ENCODE measurements around the gene TAF4. TPM values are rescaled to one million over a fixed set of nuclear protein-coding genes. Genes with fewer than 3 reads are reported as not detected.

TAF4 gene
- total RNA-seq, 2 donors from 2014 or later: 25.5 to 39.9 TPM

DNA sequence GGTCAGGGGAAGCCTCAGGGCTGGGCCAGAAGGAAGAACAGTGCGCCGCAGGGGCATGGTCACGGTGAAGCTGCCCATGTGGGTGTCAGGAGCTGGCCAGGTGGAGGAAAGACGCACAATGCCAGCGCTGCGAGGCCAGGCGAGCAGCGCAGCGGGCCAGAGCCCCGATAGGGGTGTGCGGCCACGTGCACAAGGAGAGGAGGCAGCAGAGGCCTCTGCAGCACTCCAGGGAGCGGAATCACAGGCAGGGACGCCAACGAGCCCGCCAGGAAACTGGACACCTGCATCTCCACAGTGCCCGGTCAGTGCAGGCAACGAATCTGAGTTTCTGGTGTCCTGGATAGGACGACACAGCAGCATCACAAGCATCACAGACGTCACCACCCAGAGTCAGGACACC, 35.7 kb downstream of the TAF4 start:
- peaks cover 12% of the 10 kb centered on the region for H3K36me3 Mint-ChIP-seq (ENCODE audit: low read depth)
- Histone ChIP-seq H3K4me3 (ENCODE audit: low read length) (no peak overlapping the region), H3K27ac (ENCODE audit: low read depth, low read length) (no peak overlapping the region), H3K9me3 (ENCODE audit: control insufficient read depth, low read length) (no peaks in the 10 kb centered on the region), H3K4me1 (ENCODE audit: control insufficient read depth, insufficient read depth, low read length) (no peaks in the 10 kb centered on the region), H3K9ac (ENCODE audit: extremely low read depth, low read length, poor library complexity, severe bottlenecking) (no peak overlapping the region), H3K27me3 (ENCODE audit: control insufficient read depth, insufficient read depth, low read length, poor library complexity, severe bottlenecking) (no peaks in the 10 kb centered on the region), H3K36me3 (ENCODE audit: control insufficient read depth, insufficient read depth, low read length) (no peaks in the 10 kb centered on the region)
- H3K4me1 Mint-ChIP-seq: peaks cover 54% of the 10 kb centered on the region
- DNase-seq: no peak
- H3K4me3 Mint-ChIP-seq: no peak overlapping the region
- no peaks in the 10 kb centered on the region for H3K27me3 Mint-ChIP-seq (ENCODE audit: insufficient read depth)
- H3K9me3 Mint-ChIP-seq: no peaks in the 10 kb centered on the region
- H3K27ac Mint-ChIP-seq: no peak overlapping the region
- 96% methylated on average over 20 of the region's 20 CpGs for WGBS, 2 experiments (ENCODE audit: insufficient coverage in 1 of 2, insufficient read length in 1 of 2)
- TF ChIP-seq, protein P1, sequence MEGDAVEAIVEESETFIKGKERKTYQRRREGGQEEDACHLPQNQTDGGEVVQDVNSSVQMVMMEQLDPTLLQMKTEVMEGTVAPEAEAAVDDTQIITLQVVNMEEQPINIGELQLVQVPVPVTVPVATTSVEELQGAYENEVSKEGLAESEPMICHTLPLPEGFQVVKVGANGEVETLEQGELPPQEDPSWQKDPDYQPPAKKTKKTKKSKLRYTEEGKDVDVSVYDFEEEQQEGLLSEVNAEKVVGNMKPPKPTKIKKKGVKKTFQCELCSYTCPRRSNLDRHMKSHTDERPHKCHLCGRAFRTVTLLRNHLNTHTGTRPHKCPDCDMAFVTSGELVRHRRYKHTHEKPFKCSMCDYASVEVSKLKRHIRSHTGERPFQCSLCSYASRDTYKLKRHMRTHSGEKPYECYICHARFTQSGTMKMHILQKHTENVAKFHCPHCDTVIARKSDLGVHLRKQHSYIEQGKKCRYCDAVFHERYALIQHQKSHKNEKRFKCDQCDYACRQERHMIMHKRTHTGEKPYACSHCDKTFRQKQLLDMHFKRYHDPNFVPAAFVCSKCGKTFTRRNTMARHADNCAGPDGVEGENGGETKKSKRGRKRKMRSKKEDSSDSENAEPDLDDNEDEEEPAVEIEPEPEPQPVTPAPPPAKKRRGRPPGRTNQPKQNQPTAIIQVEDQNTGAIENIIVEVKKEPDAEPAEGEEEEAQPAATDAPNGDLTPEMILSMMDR (conservative IDR thresholded peaks at IDR 0.05): no peak

DNA sequence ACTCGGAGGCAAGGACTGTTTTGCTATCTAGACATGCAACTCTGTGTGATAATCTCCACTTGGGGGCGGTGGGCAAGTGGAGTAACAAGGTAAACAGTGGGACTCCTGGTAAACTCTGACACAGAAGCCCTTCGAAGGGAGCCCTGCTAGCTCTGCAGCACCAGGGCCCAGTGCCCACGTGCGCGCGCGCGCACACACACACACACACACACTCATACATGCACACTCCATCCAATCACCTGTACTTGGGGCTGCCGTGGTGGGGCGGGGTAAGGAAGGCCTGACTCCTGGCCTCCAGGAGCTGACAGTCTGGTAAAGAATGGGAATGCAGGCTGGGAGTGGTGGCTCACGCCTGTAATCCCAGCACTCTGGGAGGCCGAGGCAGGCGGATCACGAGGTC, 36.4 kb downstream of the TAF4 start:
- H3K27me3 ChIP-seq (ENCODE audit: control insufficient read depth, insufficient read depth, low read length, poor library complexity, severe bottlenecking): no peaks in the 10 kb centered on the region
- WGBS, 2 experiments (ENCODE audit: insufficient coverage in 1 of 2, insufficient read length in 1 of 2): 89 to 92% methylated on average over 7 to 15 of the region's 15 CpGs
- no peaks in the 10 kb centered on the region for H3K9me3 ChIP-seq (ENCODE audit: control insufficient read depth, low read length)
- no peaks in the 10 kb centered on the region for H3K27me3 Mint-ChIP-seq (ENCODE audit: insufficient read depth)
- H3K9me3 Mint-ChIP-seq: no peaks in the 10 kb centered on the region
- peaks cover 54% of the 10 kb centered on the region for H3K4me1 Mint-ChIP-seq
- no peaks in the 10 kb centered on the region for H3K36me3 ChIP-seq (ENCODE audit: control insufficient read depth, insufficient read depth, low read length)
- H3K27ac ChIP-seq (ENCODE audit: low read depth, low read length): no peak overlapping the region
- no peak overlapping the region for H3K4me3 Mint-ChIP-seq
- H3K4me1 ChIP-seq (ENCODE audit: control insufficient read depth, insufficient read depth, low read length): no peaks in the 10 kb centered on the region
- H3K27ac Mint-ChIP-seq: no peak overlapping the region
- no peak overlapping the region for H3K9ac ChIP-seq (ENCODE audit: extremely low read depth, low read length, poor library complexity, severe bottlenecking)
- TF ChIP-seq, protein P1 (conservative IDR thresholded peaks at IDR 0.05): no peak
- H3K4me3 ChIP-seq (ENCODE audit: low read length): no peak overlapping the region
- H3K36me3 Mint-ChIP-seq (ENCODE audit: low read depth): peaks cover 15% of the 10 kb centered on the region
- DNase-seq: no peak

DNA sequence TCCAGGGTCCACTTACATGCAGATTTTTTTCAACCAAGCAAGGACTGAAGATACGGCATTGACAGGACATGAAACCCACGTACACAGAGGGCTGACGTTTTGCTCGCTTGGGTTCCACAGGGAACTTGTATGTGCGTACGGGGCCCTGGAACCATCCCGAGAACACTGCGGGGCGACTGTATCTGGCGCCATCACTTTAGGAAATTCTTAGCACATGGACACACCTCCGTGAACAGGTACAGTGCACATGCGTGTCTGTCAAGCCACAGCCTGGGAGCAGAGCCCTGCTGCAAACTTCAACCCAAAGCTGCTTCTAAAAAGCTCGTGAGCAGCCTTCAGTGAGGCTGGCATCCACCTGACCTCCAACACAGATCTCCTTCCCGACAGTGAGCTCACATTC, 37.3 kb downstream of the TAF4 start:
- Histone ChIP-seq H3K4me1 (ENCODE audit: control insufficient read depth, insufficient read depth, low read length) (no peaks in the 10 kb centered on the region), H3K27ac (ENCODE audit: low read depth, low read length) (no peak overlapping the region), H3K27me3 (ENCODE audit: control insufficient read depth, insufficient read depth, low read length, poor library complexity, severe bottlenecking) (no peaks in the 10 kb centered on the region), H3K9ac (ENCODE audit: extremely low read depth, low read length, poor library complexity, severe bottlenecking) (no peak overlapping the region), H3K4me3 (ENCODE audit: low read length) (no peak overlapping the region), H3K36me3 (ENCODE audit: control insufficient read depth, insufficient read depth, low read length) (no peaks in the 10 kb centered on the region), H3K9me3 (ENCODE audit: control insufficient read depth, low read length) (no peaks in the 10 kb centered on the region)
- no peak for DNase-seq
- no peaks in the 10 kb centered on the region for H3K9me3 Mint-ChIP-seq
- H3K4me1 Mint-ChIP-seq: peaks cover 54% of the 10 kb centered on the region
- H3K27ac Mint-ChIP-seq: peak overlapping the region; percentile 52
- H3K36me3 Mint-ChIP-seq (ENCODE audit: low read depth): peaks cover 15% of the 10 kb centered on the region
- TF ChIP-seq, protein P1 (conservative IDR thresholded peaks at IDR 0.05): no peak
- H3K27me3 Mint-ChIP-seq (ENCODE audit: insufficient read depth): no peaks in the 10 kb centered on the region
- WGBS, 2 experiments (ENCODE audit: insufficient coverage in 1 of 2, insufficient read length in 1 of 2): 92 to 96% methylated on average over 14 of the region's 14 CpGs
- no peak overlapping the region for H3K4me3 Mint-ChIP-seq

Measured in endodermal cell (in vitro differentiated cells).